ENCODE data around the gene DPH5. TPM values are rescaled to one million over a fixed set of nuclear protein-coding genes. Genes with fewer than 3 reads are reported as not detected.

The DPH5 gene
- total RNA-seq, 2 donors from 2014 or later, result 13.4 to 26.0 TPM

DNA sequence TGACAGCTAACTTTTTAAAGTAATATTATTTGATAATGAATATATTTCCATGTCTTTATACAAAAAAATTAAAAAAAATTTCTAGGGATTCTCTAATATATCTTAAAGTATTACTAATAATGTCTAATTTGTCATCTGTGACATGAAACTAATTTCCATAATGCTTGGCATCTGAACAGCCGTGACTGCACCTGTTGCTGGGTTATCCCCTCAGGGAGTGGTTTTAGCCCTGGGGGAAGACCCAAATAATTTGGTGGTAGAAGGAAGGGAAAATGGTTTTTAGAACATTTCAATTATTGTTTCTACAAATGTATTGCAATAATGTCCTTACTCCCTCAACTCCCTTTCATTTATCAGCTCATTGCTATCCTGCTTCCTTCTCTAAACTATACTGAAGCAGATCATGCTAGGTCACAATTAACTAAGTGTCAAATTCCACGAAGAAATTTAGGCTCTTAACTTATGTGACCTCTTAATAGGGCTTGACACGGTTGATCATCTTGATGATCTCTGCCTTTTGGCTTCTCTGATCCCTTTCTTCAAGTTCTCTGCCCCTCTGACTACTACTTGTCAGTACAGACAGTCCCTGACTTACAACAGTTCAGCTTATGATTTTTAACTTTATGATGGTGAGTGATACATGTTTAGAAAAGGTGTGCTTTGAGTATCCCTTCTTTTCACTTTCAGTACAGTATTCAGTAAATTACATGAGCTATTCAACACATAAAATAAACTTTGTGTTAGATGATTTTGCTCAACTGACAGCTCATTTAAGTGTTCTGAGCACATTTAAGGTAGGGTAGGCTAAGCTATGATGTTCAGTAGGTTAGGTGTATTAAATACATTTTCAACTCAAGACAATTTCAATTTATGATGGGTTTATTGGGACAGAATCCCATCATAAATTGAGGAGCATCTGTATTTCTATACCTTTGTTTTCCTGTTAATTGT is 26.4 kb upstream of the DPH5 start:
- TF ChIP-seq, protein P1, sequence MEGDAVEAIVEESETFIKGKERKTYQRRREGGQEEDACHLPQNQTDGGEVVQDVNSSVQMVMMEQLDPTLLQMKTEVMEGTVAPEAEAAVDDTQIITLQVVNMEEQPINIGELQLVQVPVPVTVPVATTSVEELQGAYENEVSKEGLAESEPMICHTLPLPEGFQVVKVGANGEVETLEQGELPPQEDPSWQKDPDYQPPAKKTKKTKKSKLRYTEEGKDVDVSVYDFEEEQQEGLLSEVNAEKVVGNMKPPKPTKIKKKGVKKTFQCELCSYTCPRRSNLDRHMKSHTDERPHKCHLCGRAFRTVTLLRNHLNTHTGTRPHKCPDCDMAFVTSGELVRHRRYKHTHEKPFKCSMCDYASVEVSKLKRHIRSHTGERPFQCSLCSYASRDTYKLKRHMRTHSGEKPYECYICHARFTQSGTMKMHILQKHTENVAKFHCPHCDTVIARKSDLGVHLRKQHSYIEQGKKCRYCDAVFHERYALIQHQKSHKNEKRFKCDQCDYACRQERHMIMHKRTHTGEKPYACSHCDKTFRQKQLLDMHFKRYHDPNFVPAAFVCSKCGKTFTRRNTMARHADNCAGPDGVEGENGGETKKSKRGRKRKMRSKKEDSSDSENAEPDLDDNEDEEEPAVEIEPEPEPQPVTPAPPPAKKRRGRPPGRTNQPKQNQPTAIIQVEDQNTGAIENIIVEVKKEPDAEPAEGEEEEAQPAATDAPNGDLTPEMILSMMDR (IDR thresholded peaks at IDR 0.05), result no peak

DNA sequence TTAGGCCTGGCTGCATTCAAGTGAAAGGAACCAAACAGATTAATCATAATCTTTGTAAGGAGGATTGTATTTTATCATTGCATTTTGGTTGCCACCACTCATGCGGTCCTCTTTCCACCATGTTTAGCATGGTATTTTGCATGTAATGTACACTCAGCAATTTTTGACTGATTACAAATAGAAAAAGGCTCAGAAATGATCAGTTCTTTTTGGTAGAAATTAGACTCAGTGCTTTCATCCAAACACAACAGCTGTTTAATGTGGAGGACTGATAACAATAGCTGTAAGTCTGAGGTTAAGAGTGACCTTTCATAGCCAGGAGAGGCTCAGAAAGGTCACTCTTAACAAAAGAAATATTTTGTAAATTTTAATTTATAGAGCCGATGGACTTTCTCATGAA is 25.3 kb upstream of the DPH5 start:
- no peaks in the 10 kb centered on the region for H3K9me3 ChIP-seq
- TF ChIP-seq, protein P1 (IDR thresholded peaks at IDR 0.05), result no peak
- H3K36me3 ChIP-seq, result no peaks in the 10 kb centered on the region
- no peak overlapping the region for H3K27ac ChIP-seq
- H3K27me3 ChIP-seq, result no peaks in the 10 kb centered on the region
- H3K4me3 ChIP-seq, result no peak overlapping the region
- DNase-seq (ENCODE audit: low spot score), result no peak
- no peaks in the 10 kb centered on the region for H3K4me1 ChIP-seq

More for the DNA sequence above, 26.4 kb upstream of the DPH5 start:
- Histone ChIP-seq H3K27me3 (no peaks in the 10 kb centered on the region), H3K4me3 (no peak overlapping the region), H3K9me3 (no peaks in the 10 kb centered on the region), H3K4me1 (no peaks in the 10 kb centered on the region), H3K27ac (no peak overlapping the region), H3K36me3 (no peaks in the 10 kb centered on the region)
- no peak for DNase-seq (ENCODE audit: low spot score)

DNA sequence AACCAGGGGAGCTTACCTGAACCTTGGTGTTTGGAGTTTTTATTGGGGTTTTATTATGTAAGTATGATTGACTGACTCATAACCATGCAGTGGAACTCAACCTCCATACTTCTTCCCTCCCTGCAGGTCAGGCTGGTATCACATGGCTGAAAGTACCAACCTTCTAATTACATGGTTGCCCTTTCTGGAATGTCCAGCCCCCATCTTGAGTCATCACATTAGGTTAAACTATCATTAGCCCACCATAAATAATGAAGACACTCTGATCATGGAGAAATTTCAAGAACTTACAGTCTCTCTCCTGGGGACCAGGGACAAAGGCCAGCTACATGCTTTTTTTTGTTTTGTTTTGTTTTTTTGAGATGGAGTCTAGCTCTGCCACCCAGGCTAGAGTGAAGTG is 19.2 kb upstream of the DPH5 start:
- Histone ChIP-seq H3K27me3 (no peaks in the 10 kb centered on the region), H3K4me1 (no peaks in the 10 kb centered on the region), H3K9me3 (no peaks in the 10 kb centered on the region), H3K36me3 (no peaks in the 10 kb centered on the region), H3K27ac (no peak overlapping the region), H3K4me3 (no peak overlapping the region)
- DNase-seq (ENCODE audit: low spot score), result no peak
- TF ChIP-seq, protein P1 (IDR thresholded peaks at IDR 0.05), result no peak

DNA sequence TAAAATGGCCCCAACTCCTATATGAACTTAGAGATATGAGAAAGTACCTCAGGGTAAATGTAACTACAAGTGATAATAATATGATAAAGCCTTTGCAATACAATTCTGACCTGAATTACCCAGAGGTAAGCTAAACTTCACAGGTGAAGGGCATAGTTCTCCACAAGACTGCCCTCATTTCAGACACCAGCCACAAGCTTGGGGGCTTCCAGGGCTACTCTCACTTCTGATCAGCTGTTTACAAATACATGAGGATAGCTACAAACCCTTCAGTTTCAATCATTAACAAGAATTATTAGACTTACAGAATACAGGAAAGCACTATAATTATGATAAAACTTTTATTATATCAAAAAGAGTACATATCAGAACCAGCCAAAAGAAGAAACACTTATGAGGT is 18.7 kb upstream of the DPH5 start:
- Histone ChIP-seq H3K4me1 (no peaks in the 10 kb centered on the region), H3K27me3 (no peaks in the 10 kb centered on the region), H3K4me3 (no peak overlapping the region), H3K9me3 (no peaks in the 10 kb centered on the region), H3K36me3 (no peaks in the 10 kb centered on the region), H3K27ac (no peak overlapping the region)
- no peak for DNase-seq (ENCODE audit: low spot score)
- TF ChIP-seq, protein P1 (IDR thresholded peaks at IDR 0.05), result no peak

DNA sequence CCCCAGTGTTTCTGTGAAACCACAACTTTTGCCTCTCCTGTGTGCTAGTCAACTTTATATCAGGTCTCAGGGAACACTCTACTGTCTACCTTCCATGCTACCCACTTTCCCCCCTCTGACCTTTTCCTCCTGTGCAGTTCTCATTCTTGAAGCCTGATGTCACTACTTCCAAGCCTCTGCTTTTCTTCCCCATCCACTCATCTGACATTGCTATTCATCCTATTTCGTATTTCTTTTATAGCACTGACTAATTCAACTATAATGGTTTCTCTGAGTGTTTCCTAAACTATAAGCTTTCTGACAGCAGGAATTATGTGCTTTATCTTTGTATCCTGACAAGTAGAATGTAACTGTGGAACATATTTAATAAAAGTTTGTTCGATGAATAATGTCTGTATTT is 18.2 kb upstream of the DPH5 start:
- Histone ChIP-seq H3K4me3 (no peak overlapping the region), H3K27me3 (no peaks in the 10 kb centered on the region), H3K36me3 (no peaks in the 10 kb centered on the region), H3K9me3 (no peaks in the 10 kb centered on the region), H3K27ac (no peak overlapping the region), H3K4me1 (no peaks in the 10 kb centered on the region)
- no peak for DNase-seq (ENCODE audit: low spot score)
- TF ChIP-seq, protein P1 (IDR thresholded peaks at IDR 0.05), result peak in 1 of 2 donors; percentile 53

Data from right atrium auricular region (tissue), 2 donors.